ENCODE data around the gene IMMT. TPM values are rescaled to one million over a fixed set of nuclear protein-coding genes. Genes with fewer than 3 reads are reported as not detected.

IMMT gene
- polyA plus RNA-seq, 3 donors = 35.2 to 55.6 (median 36.0) TPM

DNA sequence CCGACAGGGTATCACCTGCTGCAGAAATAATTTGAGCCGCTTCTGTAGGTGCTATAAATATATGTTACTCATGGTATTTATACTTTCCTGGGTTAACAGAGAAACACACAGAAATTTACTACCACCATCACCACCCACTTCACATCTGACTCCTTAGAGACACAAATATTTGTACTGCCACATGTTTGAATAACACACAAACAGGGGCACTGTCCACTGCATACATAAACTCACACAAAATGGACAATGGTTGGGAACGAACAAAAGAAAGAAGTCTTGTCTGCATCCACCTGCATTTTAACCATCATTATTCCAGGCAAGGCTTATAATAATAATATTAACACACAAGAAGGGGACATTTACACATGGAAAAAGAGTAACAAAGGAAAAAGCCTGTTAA is 24.0 kb downstream of the IMMT start:
- WGBS, 3 donors = 81 to 94% (median 92%) methylated on average over 3 of the region's 3 CpGs
- H3K27ac ChIP-seq (ENCODE audit: low read depth, low read length) = no peak overlapping the region

DNA sequence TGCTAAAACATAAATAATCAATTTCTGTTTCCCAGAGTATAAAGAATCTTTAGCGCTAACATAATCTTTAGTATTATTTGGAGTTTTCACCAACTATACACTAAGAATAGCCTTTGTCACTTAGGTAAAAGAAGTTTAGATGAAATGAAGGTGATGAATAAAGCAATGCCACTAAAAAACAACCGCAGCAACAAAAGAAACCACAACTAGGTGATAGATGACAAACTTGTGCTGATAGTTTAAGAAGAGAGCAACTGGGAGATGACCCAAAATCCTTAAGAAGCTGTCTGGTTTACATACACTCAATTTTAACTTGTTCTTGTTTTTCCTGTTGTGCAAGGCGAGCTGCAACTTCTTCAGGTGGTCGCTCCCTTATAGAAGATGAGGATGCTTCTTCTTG is 24.8 kb downstream of the IMMT start:
- no peak overlapping the region for H3K27ac ChIP-seq (ENCODE audit: low read depth, low read length)
- WGBS, 3 donors = 88 to 97% (median 91%) methylated on average over 4 of the region's 4 CpGs

DNA sequence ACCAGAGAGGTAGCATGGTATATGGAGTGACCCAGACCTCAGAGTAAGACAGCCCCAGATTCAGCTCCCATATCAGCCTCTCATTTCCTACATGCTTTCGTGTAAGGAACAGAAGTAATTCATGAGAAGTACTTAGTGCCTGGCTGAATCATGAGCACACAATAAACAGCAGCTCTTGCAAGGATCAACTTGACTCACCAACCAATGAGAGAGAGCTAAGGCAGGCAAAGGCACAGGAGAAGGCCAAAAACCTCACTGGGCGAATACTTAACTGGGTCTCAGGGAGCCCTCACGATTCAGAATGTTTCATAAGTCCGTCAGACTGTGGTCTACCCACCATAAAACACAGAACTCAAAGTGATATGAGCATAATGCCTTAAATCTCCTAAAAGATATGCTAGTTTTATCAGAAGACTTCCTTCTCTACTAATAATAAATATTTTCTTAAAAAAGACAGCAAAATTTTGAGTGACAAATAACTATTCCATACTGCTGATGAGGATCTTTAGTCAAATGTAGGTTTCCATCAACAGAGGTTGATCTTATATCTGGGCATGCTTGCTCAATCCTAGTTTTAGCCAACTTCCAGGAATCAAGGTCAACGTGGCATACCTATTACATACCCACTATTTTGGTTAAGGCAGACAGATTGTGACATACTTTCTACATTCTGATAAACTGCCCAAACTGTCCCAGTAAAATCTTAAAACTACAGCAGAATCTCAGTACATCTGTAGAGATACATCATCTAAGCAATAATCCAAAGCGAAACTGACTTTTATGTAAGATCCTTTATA is 34.9 kb downstream of the IMMT start:
- H3K27ac ChIP-seq (ENCODE audit: low read depth, low read length) = no peak overlapping the region
- 86 to 88% (median 88%) methylated on average over 6 of the region's 6 CpGs for WGBS, 3 donors

DNA sequence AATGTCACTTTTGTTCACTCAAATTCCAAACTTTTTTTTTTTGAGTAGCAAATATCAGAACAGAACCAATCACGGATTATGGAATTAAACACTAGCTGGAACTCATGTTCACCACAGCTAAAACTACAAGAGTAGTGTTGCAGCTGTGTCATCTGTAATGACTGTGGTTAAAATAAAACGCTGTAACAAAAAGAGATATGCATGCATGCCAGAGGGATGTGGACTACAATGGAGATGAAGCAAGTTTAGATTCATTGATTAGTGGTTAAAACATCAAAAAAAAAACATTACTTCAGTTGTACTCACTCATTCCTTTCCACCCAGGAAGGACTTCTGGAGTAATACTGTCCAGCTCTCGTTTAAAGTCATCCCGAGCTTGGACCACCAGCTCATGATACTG is 37.0 kb downstream of the IMMT start:
- WGBS, 3 donors = 88 to 96% (median 88%) methylated on average over 4 of the region's 4 CpGs
- no peak overlapping the region for H3K27ac ChIP-seq (ENCODE audit: low read depth, low read length)

DNA sequence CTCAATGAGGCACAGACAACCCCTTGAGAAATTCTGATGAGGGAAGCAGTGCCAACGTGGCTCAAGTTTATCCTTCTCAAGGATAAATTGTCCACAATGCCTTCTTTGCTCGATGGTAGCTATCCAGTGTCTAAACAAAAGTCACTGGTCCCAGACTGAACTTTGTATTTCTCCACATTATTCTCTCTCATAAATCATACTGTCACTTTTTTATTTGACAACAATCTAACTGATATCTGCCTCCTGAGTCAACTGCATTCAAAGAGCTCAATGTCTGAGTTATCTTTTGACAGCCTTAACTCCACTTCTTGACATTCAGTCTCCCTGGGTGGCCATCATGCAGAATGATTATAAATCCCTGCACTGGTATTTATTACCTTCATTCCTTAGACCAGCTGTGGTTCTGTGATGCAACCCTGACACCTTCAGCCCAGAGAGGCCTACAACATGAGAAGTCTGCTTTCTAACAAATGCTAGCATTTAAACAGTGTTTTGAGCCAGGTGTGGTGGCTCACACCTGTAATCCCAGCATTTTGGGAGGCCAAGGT is 38.2 kb downstream of the IMMT start:
- 64 to 90% (median 85%) methylated on average over 2 of the region's 2 CpGs for WGBS, 3 donors
- H3K27ac ChIP-seq (ENCODE audit: low read depth, low read length) = no peak overlapping the region

DNA sequence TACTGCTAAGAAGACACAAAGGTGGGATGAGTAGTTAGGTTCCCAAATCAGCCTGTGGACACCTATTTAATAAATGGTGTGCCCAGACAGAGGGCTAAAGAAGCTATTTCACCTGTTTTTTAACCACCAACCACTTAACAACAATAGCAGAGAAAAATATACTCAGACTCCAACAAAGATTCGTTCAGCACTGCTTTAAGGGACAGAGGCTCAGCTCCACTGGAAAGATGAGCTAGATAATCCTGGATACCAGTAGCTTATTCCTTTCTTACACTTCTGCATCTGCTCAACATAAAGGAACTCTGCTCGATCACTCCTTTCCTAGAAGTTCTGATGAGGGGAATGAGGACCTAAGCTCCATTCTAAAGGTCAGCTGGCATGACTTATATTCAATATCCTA is 44.8 kb downstream of the IMMT start:
- WGBS, 3 donors = 88 to 93% (median 92%) methylated on average over 2 of the region's 2 CpGs
- H3K27ac ChIP-seq (ENCODE audit: low read depth, low read length) = no peak overlapping the region

DNA sequence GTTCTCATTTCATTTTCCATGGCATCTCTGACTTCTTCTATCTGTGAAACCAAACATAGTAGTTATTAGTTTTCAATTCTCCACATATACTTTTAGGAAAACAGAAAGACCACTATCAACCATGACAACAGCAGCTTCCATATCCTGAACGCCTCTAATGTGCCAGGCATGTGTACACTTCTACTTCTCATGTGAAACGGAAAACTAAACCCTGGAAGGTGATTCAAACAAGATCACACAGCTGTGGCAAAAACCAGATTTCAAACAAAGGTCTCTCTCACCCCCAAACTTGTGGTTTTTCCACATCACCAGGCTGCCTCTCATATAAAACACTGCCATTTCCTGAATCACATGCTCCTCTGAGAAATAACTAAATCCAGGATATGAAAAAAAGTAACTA is 47.5 kb downstream of the IMMT start:
- 76 to 98% (median 89%) methylated on average over 2 of the region's 2 CpGs for WGBS, 3 donors
- H3K27ac ChIP-seq (ENCODE audit: low read depth, low read length) = no peak overlapping the region

DNA sequence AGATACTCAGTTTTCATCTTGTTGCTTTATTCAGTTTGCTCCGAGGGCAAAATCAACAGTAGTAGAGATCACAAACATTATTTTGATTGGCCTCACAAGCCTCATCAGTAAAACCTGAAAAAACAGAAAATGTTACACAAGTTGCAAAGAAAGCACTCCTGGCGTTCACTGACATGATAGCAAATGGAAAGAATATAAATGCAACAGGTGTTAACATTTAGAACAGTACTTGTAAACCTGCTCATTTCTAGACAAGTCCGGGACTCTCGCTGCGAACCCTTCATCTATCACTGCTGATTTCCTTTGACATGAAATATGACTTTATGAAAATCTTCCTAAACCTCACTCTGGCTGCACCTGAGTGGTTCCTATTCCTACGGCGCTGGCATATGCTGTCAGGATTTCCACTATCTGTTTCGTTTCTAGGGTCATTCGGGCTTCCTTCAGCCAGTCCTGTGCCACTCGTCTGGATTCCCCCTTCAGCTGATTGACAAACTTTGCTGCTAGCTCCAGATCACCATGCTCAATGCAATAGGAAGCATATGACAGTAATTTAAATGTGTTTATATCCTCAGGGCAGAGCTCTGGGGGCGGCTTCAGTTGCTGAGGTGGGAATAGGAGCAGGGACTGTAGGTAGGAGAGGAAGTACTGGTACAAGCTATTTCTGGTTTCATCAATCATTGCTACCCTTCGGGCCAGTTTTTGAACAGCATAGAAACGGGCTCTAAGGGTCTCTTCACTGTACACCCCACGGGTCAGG is 51.2 kb downstream of the IMMT start:
- WGBS, 3 donors = 84 to 90% (median 86%) methylated on average over 14 of the region's 14 CpGs
- no peak overlapping the region for H3K27ac ChIP-seq (ENCODE audit: low read depth, low read length)

DNA sequence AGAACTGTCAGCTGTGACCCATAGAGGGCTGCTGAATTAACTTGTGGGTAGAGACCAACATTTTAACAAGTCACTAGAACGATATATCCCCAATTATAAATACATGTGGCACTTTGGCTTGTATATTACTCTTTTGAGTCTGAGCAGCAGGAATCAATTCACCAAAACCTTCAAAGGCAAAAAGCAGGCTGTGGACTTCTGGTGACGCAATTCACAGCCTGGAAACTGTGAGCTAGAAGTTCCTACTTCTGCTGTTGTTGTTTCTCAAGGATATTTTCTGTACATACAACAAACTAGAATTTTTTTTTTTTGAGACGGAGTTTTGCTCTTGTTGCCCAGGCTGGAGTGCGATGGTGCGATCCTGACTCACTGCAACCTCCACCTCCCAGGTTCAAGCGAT is 52.0 kb downstream of the IMMT start:
- no peak overlapping the region for H3K27ac ChIP-seq (ENCODE audit: low read depth, low read length)
- 79 to 92% (median 84%) methylated on average over 6 of the region's 6 CpGs for WGBS, 3 donors

DNA sequence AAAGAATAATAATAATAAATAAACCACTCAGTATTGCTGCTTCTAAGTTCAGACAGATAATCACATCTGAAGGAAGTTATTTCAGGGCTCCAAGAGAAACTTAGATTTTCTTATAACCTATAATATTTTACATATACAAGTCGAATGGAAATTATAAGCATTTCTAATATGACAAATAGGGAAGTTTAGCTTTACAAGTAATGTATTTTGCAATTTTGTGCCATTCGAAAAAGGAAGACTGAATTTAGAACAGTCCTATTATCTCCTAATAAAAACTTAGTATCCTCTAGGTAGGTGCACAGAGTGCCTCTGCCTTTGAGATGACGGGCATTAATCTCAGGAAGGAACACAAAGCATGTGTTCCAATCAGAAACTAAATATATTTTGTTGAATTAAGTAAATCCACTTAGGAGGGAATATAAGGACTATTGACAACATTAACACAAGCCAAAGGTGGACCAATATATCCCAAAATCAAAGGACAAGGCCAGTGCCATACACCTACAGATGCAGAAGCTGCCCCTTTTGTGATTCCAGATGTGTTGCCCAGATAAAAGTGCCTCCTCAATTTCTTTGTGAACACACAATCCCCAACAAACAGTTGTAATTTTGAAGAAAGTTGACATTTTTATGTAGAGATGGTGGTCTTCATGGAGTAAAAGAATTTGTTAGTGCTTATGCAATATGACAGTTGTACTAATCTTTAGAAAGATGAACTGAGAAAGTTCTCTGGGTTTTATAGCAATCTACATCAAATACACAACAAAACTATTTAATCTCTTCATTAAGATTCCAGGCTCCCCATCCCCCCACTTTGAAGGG is 52.6 kb downstream of the IMMT start:
- no peak overlapping the region for H3K27ac ChIP-seq (ENCODE audit: low read depth, low read length)
- 47 to 74% (median 57%) methylated on average over 3 of the region's 3 CpGs for WGBS, 3 donors

DNA sequence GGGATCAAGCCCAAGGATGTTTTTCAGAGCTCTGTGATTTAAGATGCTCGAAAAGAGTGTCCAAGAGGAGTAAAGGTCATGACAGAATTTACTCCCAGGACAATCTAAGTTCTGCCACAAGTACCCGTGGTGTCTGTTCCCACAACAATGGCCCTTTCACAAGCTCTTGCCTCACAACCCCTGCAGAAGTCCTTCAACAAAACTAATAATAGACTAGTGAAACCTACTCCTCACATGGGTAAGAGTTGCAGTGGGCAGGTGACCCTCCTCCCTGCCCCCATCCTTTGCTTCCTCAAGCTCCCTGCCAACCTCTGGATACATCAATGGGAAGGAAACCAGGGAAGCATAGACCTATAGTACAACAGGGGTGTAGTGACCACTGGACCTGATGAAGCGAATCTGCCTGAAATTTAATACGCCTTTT is 54.3 kb downstream of the IMMT start:
- WGBS, 3 donors = 72 to 80% (median 73%) methylated on average over 4 of the region's 4 CpGs
- H3K27ac ChIP-seq (ENCODE audit: low read depth, low read length) = no peak overlapping the region

DNA sequence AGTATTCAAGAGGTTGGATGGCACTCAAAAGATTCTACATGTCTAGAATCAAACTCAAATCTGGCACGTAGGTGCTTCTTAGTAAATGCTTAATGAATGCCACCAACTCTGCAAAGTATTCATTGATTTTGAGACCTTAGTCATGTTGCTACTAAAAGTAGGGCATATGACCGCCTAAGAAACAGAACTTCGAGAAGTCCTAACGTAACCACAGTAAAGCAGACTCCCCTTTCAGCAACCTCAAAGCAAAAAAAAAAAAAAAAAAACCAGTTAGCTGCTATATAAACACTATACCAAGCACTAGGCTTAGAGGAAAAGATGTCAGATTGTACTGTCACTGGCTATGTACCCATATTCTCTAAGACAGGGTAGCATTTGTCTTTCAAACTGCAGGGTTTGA is 55.3 kb downstream of the IMMT start:
- H3K27ac ChIP-seq (ENCODE audit: low read depth, low read length) = no peak overlapping the region
- 85 to 98% (median 94%) methylated on average over 4 of the region's 4 CpGs for WGBS, 3 donors

DNA sequence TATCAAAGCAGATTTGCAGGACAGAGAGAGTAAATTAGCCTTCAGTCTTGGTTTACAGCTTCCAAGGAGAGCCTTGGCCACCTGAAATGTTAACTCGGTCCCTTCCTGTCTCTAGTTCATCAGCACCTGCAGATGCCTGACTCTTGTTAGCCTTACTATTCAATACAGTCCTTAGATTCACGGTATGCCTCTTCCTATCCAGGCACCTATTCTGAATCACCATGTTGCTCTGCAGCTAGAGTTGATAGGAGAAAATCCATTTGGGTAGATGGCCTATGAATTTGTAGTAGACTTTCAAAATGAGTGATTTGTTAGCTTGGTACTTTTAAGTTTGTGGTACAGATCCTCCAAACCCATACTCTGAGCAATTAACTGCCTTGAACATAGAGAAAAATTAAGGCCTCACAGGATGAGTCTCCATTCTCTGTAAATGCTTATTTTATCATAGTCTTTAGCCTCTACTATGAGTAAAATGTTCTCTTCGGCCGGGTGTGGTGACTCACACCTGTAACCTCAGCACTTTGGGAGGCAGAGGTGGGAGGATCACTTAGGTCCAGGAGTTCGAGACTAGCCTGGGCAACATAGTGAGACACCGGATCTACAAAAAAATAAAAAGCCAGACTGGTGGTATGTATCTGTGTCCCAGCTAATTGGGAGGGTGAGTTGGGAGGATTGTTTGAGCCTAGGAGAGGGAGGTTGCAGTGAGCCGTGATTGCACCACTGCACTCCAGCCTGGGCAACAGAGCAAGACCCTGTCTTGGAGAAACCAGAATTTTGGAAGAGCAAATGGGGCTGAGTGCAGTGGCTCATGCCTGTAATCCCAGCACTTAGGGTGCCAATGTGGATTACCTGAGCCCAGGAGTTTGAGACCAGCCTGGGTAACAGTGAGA is 56.3 kb downstream of the IMMT start:
- no peak overlapping the region for H3K27ac ChIP-seq (ENCODE audit: low read depth, low read length)
- WGBS, 3 donors = 96 to 97% (median 96%) methylated on average over 7 of the region's 7 CpGs

DNA sequence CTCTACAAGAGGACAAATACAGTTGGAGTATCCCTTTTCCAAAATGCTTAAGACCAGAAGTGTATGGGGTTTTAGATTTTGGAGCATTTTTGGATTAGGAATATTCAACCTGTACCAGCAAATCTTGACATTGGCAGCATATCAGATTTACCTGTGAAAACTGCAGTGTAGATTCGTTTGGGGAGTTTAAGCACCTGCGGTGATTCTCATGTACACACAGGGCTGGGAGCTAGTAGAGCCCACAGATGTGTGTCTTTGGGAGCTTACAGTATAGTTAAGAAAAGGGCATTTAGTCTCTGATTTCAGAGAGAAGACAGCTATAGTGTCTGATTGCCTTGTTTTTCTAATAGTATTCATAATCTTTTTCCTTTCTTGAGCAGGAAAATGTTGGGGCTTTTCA is 59.1 kb downstream of the IMMT start:
- H3K27ac ChIP-seq (ENCODE audit: low read depth, low read length) = no peak overlapping the region
- 44 to 94% (median 92%) methylated on average over 2 of the region's 2 CpGs for WGBS, 3 donors

DNA sequence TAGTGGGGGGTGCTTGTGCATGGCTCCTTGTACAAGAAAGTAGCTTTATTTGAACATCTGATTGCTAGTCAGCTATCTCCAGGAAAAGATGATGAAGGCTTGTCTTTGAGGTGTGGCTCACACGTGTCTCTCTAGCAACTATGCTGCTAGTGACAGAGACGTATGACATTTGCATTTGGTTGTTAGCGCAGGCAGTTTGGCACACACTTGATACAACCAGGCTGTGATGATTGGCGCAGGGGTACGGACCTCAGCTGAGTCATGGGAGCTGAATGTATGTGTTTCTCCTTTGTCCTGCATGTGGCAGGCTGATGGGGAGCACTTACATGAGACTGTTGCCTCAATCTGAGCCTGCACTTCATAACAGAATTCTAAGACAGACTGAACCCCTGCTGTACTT is 59.6 kb downstream of the IMMT start:
- H3K27ac ChIP-seq (ENCODE audit: low read depth, low read length) = no peak overlapping the region
- WGBS, 3 donors = 37 to 90% (median 88%) methylated on average over 5 of the region's 5 CpGs

DNA sequence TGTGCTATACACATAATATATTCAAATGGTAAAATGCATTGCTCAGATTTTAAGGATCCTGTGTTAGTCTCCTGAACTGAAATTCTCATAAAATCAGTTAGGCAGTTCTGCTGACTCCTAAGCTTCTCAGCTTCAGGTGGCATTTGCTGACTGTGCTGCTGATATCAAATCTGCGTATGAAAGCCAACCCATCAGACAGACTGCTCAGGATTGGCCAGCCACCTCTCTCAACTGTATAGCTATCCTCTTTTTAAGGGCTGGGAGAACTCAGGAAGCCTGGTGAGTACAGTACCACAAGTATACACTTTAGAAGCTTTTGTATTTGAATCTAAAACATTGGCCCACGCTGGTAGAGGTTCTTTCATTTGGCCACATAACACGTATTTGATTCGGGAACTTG is 60.6 kb downstream of the IMMT start:
- WGBS, 3 donors = 81 to 95% (median 93%) methylated on average over 4 of the region's 4 CpGs

DNA sequence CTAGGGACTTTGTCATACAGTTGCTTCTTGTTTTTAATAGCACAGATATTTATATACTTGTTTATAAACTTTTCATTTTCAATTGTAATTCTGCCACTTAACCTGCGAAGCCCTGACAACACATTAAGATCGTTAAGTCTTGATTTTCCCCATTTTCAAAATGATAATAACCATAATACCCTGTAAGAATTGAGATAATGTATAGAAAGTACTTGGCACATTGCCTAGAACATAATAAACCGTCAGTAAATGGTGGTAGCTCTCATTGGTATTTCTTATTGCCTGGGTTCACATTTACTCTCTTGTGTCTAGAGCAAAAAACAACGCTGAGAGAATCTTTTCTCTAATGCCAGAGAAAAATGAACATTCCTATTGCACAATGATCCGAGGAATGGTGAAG is 70.6 kb downstream of the IMMT start:
- 82 to 87% (median 84%) methylated on average over 5 of the region's 5 CpGs for WGBS, 3 donors
- H3K27ac ChIP-seq (ENCODE audit: low read depth, low read length) = no peak overlapping the region

More for the DNA sequence above, 60.6 kb downstream of the IMMT start:
- H3K27ac ChIP-seq (ENCODE audit: low read depth, low read length) = no peak overlapping the region

Measured in adipose tissue (tissue), 3 donors.